GM19238 (cell line): ENCODE data around the gene KRTAP5-5.
A peak's percentile ranks its signal among the peaks of the same experiment; 100 is the strongest.
"Not testable (repeated sequence)": the region's sequence is repeated elsewhere in the genome, so short reads cannot be mapped to it uniquely, and the experiment has no call there.

Source experiments
- DNase-seq: peaks from one replicate; pipeline ENCODE4 v3.0.0; 2011; ENCODE audit warnings: low spot score; ENCODE audit not compliant: insufficient read length

KRTAP5-5 gene

GRCh38 chr11:1629326-1630185 lies at the start of gene KRTAP5-5:
KRTAP5-5 (plus strand) TSS chr11:1629775; CDS start chr11:1629841, 66 bp downstream.
- DNase-seq = no peak

- no peak for DNase-seq
Measured at GRCh38 chr11:1581976-1582375, 47.6 kb upstream of the KRTAP5-5 start.

- DNase-seq = not testable (repeated sequence)
Measured at GRCh38 chr11:1582909-1583308, 46.7 kb upstream of the KRTAP5-5 start.

- DNase-seq = not testable (repeated sequence)
Measured at GRCh38 chr11:1584661-1585370, 44.8 kb upstream of the KRTAP5-5 start, which contains the start of gene KRTAP5-1. KRTAP5-1 (minus strand) TSS chr11:1585283; CDS start chr11:1585249, 34 bp downstream.

GRCh38 chr11:1586699-1587098 lies 42.9 kb upstream of the KRTAP5-5 start:
- DNase-seq = no peak

DNA sequence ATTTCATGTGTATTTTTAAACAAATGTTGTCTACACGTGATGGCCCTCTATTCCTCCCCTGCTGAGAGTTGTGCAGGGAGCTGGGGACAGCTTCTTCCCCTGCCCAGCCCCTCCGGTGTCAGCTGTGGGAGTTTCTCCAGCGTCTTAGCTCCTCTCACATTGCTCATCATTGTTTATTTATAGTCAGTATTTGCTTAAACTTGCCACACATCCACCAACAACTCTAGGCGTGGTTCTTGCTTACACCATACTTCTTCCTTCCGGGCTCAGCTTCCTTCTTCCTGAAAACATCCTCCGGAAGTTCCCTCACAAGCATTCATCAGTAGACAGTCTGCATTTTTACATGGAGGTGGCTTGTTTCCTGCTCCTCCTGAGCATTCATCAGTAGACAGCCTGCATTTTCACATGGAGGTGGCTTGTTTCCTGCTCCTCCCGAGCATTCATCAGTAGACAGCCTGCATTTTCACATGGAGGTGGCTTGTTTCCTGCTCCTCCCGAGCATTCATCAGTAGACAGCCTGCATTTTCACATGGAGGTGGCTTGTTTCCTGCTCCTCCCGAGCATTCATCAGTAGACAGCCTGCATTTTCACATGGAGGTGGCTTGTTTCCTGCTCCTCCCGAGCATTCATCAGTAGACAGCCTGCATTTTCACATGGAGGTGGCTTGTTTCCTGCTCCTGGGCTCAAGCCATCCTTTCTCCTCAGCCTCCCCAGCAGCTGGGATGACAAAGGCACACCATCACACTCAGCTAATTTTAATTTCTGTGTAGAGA lies 40.2 kb upstream of the KRTAP5-5 start:
- DNase-seq = not testable (repeated sequence)

GRCh38 chr11:1589996-1590395 lies 39.6 kb upstream of the KRTAP5-5 start:
- DNase-seq = no peak

GRCh38 chr11:1592628-1593027 lies 36.9 kb upstream of the KRTAP5-5 start:
- no peak for DNase-seq

- DNase-seq = not testable (repeated sequence)
Measured at GRCh38 chr11:1595994-1596575, 33.5 kb upstream of the KRTAP5-5 start.

DNA sequence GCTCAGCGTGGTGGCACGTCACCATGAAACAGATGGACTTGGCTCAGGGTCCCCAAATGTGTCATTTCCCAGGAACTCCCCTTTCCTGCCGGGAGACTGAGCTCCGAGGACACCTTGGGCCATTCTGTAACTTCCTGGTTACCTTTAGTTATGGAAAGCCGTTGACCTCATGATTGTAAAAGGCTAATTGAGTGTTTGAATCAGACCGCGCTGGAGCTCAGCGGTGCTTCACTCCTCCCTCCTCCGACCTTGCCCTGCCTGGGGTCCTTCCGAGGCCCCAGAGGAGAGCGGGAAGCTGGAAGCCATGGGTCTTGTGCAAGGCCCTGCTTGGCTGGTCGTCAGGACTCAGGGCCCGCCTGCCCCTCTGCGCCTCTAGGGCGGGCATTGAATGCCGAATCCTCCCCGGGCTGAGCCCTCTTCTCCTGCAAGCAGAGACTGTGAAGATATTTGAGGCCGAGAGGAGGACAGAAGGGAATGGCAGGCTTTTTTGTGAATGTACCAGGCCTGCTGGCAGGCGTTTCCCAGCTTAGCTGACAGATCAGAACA lies 32.9 kb upstream of the KRTAP5-5 start:
- not testable (repeated sequence) for DNase-seq

DNA sequence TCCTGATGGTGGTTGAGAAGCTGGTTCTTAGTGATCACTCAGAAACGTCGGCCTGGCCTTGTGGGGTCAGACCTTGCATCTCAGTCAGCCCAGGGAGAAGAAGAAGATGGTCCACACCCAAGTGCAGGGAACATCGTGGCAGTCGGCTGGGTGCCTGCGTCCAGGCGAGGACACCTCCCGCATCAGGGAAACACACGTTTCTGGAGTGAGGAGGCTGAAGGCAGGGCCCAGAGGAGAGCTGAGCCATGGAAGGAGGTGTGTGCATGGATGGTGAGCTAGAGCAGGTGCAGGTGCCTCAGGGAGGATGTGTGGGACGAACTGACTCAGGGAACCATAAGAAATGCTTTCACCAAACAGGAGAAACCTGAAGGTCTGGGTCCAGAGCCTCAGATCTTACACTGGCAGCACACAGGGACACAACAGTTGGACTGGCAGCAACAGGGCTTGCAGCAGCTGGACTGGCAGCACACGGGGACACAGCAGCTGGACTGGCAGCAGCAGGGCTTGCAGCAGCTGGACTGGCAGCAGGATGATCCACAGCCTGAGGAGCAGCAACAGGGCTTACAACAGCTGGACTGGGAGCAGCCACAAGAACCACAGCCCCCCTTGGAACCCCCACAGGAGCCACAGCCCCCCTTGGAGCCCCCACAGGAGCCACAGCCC lies 32.1 kb upstream of the KRTAP5-5 start:
- DNase-seq = no peak

DNA sequence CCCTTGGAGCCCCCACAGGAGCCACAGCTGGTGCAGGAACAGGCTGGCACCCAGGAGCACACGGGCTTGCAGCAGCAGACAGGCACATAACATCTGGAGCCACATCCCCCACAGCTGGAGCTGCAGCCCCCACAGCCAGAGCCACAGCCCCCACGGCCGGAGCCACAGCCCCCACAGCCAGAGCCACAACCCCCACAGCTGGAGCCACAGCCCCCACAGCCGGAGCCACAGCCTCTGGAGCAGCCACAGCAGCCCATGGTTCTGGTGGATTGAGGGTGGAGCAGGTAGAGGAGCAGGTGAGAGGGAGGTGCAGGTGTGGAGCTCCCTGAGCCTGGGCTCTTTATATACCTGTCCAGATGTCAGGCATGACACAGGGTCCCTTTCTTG lies 31.6 kb upstream of the KRTAP5-5 start, which contains the start of gene KRTAP5-2:
Gene KRTAP5-2, minus strand, starts transcription at position 301 of the 387 bp plus-strand sequence. Its CDS starts 44 bp downstream, at position 257.
- DNase-seq = no peak

- not testable (repeated sequence) for DNase-seq
Measured at GRCh38 chr11:1598406-1598805, 31.2 kb upstream of the KRTAP5-5 start.

DNA sequence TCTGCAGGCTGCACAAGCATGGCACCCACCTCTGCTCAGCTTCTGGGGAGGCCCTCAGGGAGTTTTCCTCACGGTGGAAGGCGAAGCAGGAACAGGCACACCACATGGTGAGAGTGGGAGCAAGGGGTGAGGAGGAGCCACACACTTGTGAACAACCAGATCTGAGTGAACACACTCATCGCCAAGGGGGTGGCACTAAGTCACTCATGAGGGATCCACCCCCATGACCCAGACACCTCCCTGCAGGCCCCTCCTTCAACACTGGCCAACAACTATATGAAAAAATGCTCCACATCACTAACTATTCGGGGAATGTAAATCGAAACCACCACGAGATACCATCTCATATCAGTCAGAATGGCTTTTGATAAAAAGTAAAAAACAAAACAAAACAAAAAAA lies 30.8 kb upstream of the KRTAP5-5 start:
- no peak for DNase-seq

DNA sequence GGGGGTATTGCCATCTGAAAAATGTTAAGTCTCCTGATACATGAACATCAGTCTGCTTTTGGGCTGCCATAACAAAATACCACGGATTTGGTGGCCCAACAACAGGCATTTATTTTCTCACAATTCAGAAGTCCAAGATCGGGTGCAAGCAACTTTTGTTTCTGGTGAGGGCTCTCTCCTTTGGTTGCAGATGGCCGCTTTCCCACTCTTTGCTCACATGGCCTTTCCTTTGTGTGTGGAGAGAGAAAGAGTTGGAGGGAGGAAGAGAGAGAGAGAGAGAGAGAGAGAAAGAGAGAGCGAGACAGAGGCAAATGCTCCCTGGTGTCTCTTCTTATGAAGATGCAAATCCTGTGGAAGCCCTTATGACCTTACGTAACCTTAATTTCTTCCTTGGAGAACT lies 28.9 kb upstream of the KRTAP5-5 start:
- DNase-seq = no peak

- DNase-seq = not testable (repeated sequence)
Measured at GRCh38 chr11:1601663-1602062, 27.9 kb upstream of the KRTAP5-5 start.

- DNase-seq = no peak
Measured at GRCh38 chr11:1603629-1604028, 25.9 kb upstream of the KRTAP5-5 start.

GRCh38 chr11:1604181-1604580 lies 25.4 kb upstream of the KRTAP5-5 start:
- DNase-seq = no peak

DNA sequence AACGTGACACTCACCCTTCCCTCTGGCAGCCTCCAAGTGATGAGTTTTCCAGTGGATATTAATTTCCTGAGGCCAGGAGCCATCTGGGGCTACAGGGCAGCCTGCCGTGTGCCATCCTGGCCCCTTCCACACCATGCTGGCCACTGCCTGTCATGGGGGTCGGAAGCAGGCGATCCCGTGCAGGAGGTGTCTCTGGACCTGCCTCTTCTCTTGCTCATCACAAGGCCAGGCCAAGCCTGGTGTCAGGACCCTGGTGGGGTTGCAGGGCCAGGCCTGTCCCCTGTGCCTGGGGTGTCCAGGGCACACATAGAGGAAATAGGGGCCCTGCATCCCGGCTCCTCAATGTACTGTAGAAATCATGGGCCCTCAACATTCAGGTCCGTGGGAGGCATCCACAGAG lies 24.9 kb upstream of the KRTAP5-5 start:
- DNase-seq = no peak

DNA sequence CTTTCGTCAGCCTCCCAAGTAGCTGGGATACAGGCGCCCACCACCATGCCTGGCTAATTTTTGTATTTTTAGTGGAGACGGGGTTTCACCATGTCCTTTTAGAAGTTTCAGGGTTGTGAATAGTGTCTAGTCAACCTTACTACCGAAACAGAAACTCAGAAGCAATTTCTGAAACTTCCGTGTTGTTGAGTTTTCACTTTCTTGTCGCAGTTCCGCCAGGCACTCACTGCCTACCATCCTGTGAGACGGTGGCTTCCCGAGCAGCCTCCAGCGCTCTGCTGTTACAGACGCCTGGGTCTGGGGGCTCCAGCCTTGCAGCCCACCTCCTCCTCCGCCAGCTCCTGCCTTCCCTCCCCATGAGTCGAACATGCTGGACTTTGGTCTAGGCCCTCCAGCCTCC lies 23.7 kb upstream of the KRTAP5-5 start:
- DNase-seq = peak; percentile 71
